DOHH2 (cell line): ENCODE results near the gene NUP210.

Source experiments
- H3F3A ChIP-seq: fragments of 200-600 bp; sonication (generic), shearing (Covaris generic); 2 replicates; pipeline ENCODE4 v1.6.0; 2016; ENCODE audit warnings: antibody characterized with exemption, mild to moderate bottlenecking; ENCODE audit not compliant: control insufficient read depth, insufficient read depth
- H3K27ac ChIP-seq: fragments of 200-600 bp; sonication (generic); 2 replicates; pipeline ENCODE4 v1.5.1; 2014; ENCODE audit warnings: low read depth, mild to moderate bottlenecking, low read length, moderate library complexity
- H3K27me3 ChIP-seq: fragments of 200-600 bp; sonication (generic); 2 replicates; pipeline ENCODE4 v1.6.1; 2014; ENCODE audit warnings: mild to moderate bottlenecking, low read length, mixed read lengths; ENCODE audit not compliant: control insufficient read depth
- H3K36me3 ChIP-seq: fragments of 200-600 bp; sonication (generic); 2 replicates; pipeline ENCODE4 v1.6.1; 2014; ENCODE audit warnings: mild to moderate bottlenecking, low read length, moderate library complexity, mixed read lengths; ENCODE audit not compliant: control insufficient read depth
- H3K4me1 ChIP-seq: fragments of 200-600 bp; sonication (generic); 2 replicates; pipeline ENCODE4 v1.6.1; 2014; ENCODE audit warnings: mild to moderate bottlenecking, low read length, mixed read lengths; ENCODE audit not compliant: control insufficient read depth
- H3K4me2 ChIP-seq: fragments of 200-600 bp; sonication (generic); 2 replicates; pipeline ENCODE4 v1.6.0; 2014; ENCODE audit warnings: mild to moderate bottlenecking, low read length, moderate library complexity
- H3K4me3 ChIP-seq: fragments of 200-600 bp; sonication (generic); 2 replicates; pipeline ENCODE4 v1.5.1; 2014; ENCODE audit warnings: mild to moderate bottlenecking, low read length, mixed read lengths
- H3K79me2 ChIP-seq: fragments of 200-600 bp; sonication (generic); 2 replicates; pipeline ENCODE4 v1.6.1; 2014; ENCODE audit warnings: mild to moderate bottlenecking, low read length, mixed read lengths; ENCODE audit not compliant: control insufficient read depth
- H3K9me2 ChIP-seq: fragments of 200-600 bp; sonication (generic); replicated peaks from 2 replicates; pipeline ENCODE4 v1.6.1; 2014; ENCODE audit warnings: mild to moderate bottlenecking, low read length, mixed read lengths; ENCODE audit not compliant: control insufficient read depth
- H3K9me3 ChIP-seq: fragments of 200-600 bp; sonication (generic); 2 replicates; pipeline ENCODE4 v1.6.1; 2014; ENCODE audit warnings: antibody characterized with exemption, low read length, mixed read lengths; ENCODE audit not compliant: control insufficient read depth, insufficient read depth
- H4K20me1 ChIP-seq: fragments of 200-600 bp; sonication (generic); 2 replicates; pipeline ENCODE4 v1.6.0; 2014; ENCODE audit warnings: low read depth, mild to moderate bottlenecking, antibody characterized with exemption, low read length, moderate library complexity; ENCODE audit not compliant: control insufficient read depth, insufficient read depth
- CTCF ChIP-seq: fragments of 200-600 bp; sonication (generic); IDR thresholded peaks from one replicate; pipeline ENCODE4 v1.5.1; 2014; ENCODE audit warnings: antibody characterized with exemption, mild to moderate bottlenecking, low read depth, low read length; ENCODE audit not compliant: poor library complexity, severe bottlenecking
- EZH2phosphoT487 ChIP-seq: fragments of 200-600 bp; sonication (generic); IDR thresholded peaks from 2 replicates; pipeline ENCODE4 v1.6.1; 2017; ENCODE audit warnings: borderline replicate concordance, mild to moderate bottlenecking, antibody characterized with exemption, low read length, moderate library complexity, mixed read lengths

Gene NUP210

DNA sequence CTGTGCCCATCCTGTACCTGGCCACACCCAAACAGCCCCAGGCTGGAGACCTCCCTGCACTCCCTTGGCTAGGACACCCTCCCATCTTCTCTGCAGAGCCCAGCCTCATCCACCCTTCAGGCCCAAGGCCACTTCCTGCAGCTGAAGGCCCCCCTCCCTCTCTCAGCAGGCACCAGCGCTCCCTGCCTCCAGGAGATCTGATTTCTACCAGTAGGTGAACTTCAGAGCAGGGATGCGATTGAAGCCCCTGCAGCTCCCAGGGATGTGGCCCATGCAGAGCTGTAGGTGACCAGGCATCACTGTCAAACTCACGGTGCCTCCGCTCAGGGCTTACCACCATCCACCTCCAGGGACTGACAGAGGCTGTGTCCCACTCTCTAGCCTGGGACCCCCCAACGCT, 96.3 kb downstream of the NUP210 start:
- Histone ChIP-seq H3K9me2 (no peaks in the 10 kb centered on the region), H3K27me3 (no peaks in the 10 kb centered on the region), H3K9me3 (no peaks in the 10 kb centered on the region), H3K4me1 (peaks cover 54% of the 10 kb centered on the region), H3F3A (peaks cover 6% of the 10 kb centered on the region), H3K27ac (no peak overlapping the region), H3K79me2 (peaks cover 18% of the 10 kb centered on the region), H3K36me3 (peaks cover 97% of the 10 kb centered on the region), H3K4me2 (0 out of 2 replicates have a peak overlapping the region, but pooled peaks have one; percentile 78), H3K4me3 (no peak overlapping the region), H4K20me1 (peaks cover 3% of the 10 kb centered on the region; the same call in 1 of the 2 replicates)
- no peak for TF ChIP-seq CTCF
- TF ChIP-seq EZH2phosphoT487, result no peak

GRCh38 chr3:13322324-13322723, 97.8 kb downstream of the NUP210 start:
- H3K36me3 ChIP-seq, result peaks cover 97% of the 10 kb centered on the region
- H4K20me1 ChIP-seq, result peaks cover 3% of the 10 kb centered on the region; the same call in 1 of the 2 replicates
- peaks cover 39% of the 10 kb centered on the region for H3K4me1 ChIP-seq
- H3K4me2 ChIP-seq, result no peak overlapping the region
- no peak for TF ChIP-seq CTCF
- TF ChIP-seq EZH2phosphoT487, result no peak
- no peaks in the 10 kb centered on the region for H3K27me3 ChIP-seq
- H3K9me2 ChIP-seq, result no peaks in the 10 kb centered on the region
- peaks cover 18% of the 10 kb centered on the region for H3K79me2 ChIP-seq
- peaks cover 6% of the 10 kb centered on the region for H3F3A ChIP-seq
- H3K9me3 ChIP-seq, result no peaks in the 10 kb centered on the region
- H3K4me3 ChIP-seq, result no peak overlapping the region
- no peak overlapping the region for H3K27ac ChIP-seq

- H3K27me3 ChIP-seq, result no peaks in the 10 kb centered on the region
- no peaks in the 10 kb centered on the region for H3K9me2 ChIP-seq
- H3F3A ChIP-seq, result no peaks in the 10 kb centered on the region
- no peak overlapping the region for H3K4me3 ChIP-seq
- TF ChIP-seq CTCF, result no peak
- no peak for TF ChIP-seq EZH2phosphoT487
- H3K27ac ChIP-seq, result no peak overlapping the region
- H3K36me3 ChIP-seq, result peaks cover 95% of the 10 kb centered on the region
- no peak overlapping the region for H3K4me2 ChIP-seq
- no peaks in the 10 kb centered on the region for H3K9me3 ChIP-seq
- H3K4me1 ChIP-seq, result peaks cover 12% of the 10 kb centered on the region
- H4K20me1 ChIP-seq, result peaks cover under 1% of the 10 kb centered on the region; the same call in 1 of the 2 replicates
- peaks cover 9% of the 10 kb centered on the region for H3K79me2 ChIP-seq
Measured at GRCh38 chr3:13319564-13320220, 100.4 kb downstream of the NUP210 start.
